GM15510 (cell line): ENCODE measurements around the gene USH2A.

Experiments
- POLR2A ChIP-seq: IDR thresholded peaks from 3 replicates; pipeline ENCODE4 v1.6.1; 2011; ENCODE audit warnings: borderline replicate concordance; ENCODE audit not compliant: insufficient read length; ENCODE audit errors: extremely low read depth

The USH2A gene

GRCh38 chr1:216071262-216071661, 352.0 kb downstream of the USH2A start:
- no peak for TF ChIP-seq POLR2A

DNA sequence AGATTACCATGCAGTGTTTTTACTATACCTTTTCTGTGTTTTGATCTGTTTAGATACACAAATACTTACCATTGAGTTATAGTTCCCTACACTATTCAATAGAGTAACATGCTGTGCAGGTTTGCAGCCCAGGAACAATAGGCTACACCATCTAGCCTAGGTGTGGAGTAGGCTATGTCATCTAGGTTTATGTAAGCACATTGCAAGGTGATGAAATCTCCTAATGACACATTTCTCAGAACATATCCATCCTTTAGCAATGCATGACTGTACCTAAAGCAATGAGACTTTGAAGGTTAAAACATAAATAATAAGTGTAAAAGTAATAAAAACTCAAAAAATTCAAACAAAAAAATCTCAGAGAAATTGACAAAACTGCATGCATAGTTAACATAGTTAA, 358.6 kb downstream of the USH2A start:
- no peak for TF ChIP-seq POLR2A

DNA sequence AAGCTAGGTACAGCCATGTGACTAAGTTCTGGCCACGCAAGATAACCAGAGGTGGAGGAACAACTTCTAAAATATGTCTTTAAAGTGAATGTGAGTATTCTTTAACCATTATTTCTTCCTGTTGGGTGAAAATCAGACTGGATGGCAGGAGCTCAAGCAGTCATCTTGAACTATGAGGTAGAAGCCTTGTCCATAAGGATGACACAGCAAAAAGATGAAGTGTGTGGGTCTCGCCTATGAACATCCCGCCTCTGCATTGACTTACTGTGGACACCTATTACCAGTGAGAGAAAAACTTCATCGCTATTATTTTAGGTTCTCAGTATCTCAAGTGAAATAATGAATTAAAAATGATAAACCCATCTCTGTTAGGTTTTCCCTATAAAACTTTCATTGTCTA, 365.3 kb downstream of the USH2A start:
- TF ChIP-seq POLR2A: no peak

DNA sequence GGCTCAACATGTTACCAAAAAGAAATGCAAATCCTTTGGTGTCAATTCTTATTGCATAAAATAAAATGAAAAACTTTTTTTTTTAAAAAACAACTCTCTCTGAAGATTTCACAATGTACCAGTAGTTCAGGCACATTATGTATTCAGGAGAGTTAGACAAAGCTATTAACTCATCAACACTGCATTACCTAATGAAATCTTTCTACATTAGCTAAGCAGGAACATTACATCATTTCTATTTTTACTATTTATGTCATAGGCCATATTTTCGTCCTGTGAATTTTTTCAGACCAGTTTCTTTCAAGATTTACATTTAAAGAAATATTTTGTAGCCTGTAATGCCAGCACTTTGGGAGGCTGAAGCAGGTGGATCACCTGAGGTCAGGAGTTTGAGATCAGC, 366.2 kb downstream of the USH2A start:
- TF ChIP-seq POLR2A: no peak

- TF ChIP-seq POLR2A: no peak
Observed at GRCh38 chr1:216055004-216055403, 368.2 kb downstream of the USH2A start.

DNA sequence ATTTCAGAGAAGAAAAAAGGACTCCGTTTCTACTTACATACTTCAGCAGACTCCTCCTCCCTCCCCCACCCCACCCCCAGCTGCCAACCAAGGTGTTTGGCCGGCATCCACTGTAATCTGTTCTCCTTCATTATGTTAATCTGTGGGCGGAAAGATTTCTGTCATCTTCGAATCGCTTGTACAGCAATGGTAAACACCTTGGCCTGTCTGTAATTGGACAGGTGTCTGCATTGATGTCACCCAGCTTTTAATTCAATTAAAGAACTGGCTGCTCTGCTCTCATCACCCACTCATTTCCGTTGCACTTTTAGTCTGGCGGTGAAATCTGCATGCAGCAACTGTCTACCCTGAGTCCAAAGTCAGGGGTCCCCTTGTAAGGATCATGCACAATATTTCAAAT, 368.6 kb downstream of the USH2A start:
- TF ChIP-seq POLR2A: no peak

- no peak for TF ChIP-seq POLR2A
Observed at GRCh38 chr1:216051071-216051470, 372.2 kb downstream of the USH2A start.

- TF ChIP-seq POLR2A: no peak
Observed at GRCh38 chr1:216049741-216050430, 373.4 kb downstream of the USH2A start.

DNA sequence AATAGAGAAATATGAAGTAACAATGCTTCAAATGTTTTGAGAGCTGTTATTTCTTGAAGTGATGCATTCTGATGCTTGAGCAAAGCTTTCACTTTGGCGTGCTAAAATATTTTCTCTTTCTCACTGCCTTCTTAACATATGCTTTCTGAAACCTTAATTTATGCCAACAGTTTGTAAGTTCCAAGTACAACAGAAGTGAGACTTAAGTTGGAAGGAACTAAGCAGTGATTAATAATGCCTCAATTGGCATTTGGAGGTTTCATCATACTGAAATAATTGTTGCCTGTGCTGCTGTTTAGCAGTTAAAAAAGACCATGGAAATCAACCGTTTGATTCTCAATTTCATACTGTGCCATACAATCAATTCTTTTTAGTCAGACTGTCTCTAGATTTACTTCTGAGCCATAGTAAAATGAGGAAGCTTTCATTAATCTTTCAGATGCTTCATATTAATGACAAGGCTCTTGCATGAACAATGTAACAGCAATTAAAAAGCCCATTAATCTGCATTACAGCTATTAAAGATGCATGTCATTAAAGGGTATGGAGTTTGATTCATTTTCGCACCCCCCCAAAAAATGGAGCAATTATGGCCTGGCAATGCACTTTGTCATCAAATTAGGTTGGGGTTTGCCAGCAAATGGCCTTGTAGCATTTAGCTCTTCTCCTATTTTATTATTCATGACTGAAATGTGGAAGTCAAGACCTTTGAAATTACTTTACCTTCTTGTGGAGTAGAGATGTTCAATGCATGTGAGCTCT, 375.3 kb downstream of the USH2A start:
- TF ChIP-seq POLR2A: no peak

DNA sequence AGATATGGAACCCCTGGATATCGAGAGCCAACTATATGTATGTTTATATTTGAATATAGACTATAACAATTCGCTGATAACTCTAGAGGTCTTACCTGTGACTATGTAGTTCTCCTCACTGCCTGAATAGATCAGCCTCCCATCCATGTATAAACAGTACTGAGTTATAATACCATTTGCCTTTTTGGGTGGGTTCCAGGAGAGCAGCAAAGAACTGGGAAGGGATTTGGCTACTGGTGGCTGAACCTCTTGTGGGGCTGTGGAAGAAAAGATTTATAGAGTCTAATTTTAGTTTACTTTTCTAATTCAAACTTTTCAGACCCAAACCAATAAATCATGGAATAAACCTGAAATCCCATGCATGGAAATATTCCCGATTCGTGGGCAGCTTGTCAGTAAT, 376.9 kb downstream of the USH2A start:
- TF ChIP-seq POLR2A: no peak

DNA sequence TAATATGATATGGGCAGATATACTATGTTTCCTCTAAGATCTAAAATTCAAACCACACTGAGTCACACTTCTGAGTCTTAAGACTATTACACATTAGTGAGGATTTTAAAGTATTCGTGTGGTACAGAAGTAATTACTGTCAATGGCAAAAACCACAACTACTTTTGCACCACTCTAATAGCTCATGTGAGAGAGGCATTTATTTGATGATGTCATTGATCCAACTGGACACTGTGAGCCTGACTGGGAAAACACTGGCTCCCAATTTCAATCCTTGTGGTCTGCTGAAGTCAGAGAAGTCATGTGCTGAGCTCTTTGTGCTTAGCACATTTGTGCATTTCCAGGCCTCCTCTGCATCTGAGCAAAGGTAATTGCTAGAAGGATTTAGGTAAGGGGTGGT, 377.8 kb downstream of the USH2A start:
- no peak for TF ChIP-seq POLR2A

- no peak for TF ChIP-seq POLR2A
Observed at GRCh38 chr1:216044538-216044937, 378.7 kb downstream of the USH2A start.

DNA sequence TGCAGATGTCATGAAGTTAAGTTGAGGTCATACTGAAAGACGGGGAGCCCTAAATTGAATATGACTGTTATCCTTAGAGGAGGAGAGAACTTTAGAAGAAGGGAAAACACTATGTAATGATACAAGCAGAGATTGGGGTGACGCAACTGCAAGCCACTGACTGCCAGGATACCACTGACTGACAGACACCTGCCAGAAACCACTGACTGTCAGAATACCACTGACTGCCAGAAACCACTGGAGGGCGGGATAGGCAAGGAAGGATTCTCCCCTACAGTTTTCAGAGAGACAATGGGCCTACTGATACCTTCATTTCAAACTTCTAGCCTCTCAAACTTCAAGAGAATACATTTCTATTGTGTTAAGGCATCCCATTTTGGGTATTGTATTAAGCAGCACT, 388.7 kb downstream of the USH2A start:
- TF ChIP-seq POLR2A: no peak

GRCh38 chr1:216032961-216033614, 390.2 kb downstream of the USH2A start:
- no peak for TF ChIP-seq POLR2A

GRCh38 chr1:216032284-216032683, 391.0 kb downstream of the USH2A start:
- TF ChIP-seq POLR2A: no peak

- no peak for TF ChIP-seq POLR2A
Observed at GRCh38 chr1:216028631-216029030, 394.6 kb downstream of the USH2A start.

DNA sequence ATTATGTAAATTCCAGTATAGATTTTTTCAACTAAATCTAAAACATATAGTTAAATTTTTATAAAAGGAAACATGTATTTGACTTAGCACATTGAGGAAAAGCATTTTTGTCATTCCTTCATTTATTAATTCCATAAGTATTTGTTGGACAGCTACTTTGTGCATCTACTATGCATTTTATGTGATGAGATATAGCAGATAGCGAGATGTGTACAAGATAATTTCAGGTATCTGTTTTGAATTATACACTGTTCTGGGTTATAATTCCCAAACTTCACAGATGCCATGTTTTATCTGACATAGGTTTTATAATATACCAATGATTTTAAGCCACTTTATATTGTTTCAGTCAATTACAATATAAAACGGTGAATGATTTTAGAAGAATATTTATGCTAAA, 398.7 kb downstream of the USH2A start:
- no peak for TF ChIP-seq POLR2A
